Measurements from ENCODE around the gene MAPKAPK5. TPM values are rescaled to one million over a fixed set of nuclear protein-coding genes. Genes with fewer than 3 reads are reported as not detected.
"Not testable (repeated sequence)": the region's sequence is repeated elsewhere in the genome, so short reads cannot be mapped to it uniquely, and the experiment has no call there.

The MAPKAPK5 gene
- total RNA-seq, 4 donors from 2014 or later = 40.7 to 70.4 (median 50.4) TPM

- ATAC-seq = no peak
- WGBS, 2 donors (ENCODE audit: low coverage in 1 of 2) = 40 to 42% methylated on average over 2 to 3 of the region's 5 CpGs
- Histone ChIP-seq H3K36me3 (no peaks in the 10 kb centered on the region), H3K9me3 (no peaks in the 10 kb centered on the region), H3K4me3 (no peak overlapping the region), H3K27ac (no peak overlapping the region), H3K4me1 (peaks cover 0 to 11% (median 3%) of the 10 kb centered on the region in 3 donors), H3K27me3 (no peaks in the 10 kb centered on the region)
- no peak for TF ChIP-seq CTCF (IDR thresholded peaks at IDR 0.05)
- no peak for TF ChIP-seq POLR2A (IDR thresholded peaks at IDR 0.05)
- no peak for TF ChIP-seq EP300 (IDR thresholded peaks at IDR 0.05)
- no peak for TF ChIP-seq POLR2AphosphoS5 (IDR thresholded peaks at IDR 0.05)
Observed at GRCh38 chr12:111942557-111942956, 100.5 kb downstream of the MAPKAPK5 start.

GRCh38 chr12:111943929-111944328, 101.9 kb downstream of the MAPKAPK5 start:
- no peak for ATAC-seq
- Histone ChIP-seq H3K27ac (no peak overlapping the region), H3K4me3 (no peak overlapping the region), H3K27me3 (no peaks in the 10 kb centered on the region), H3K9me3 (no peaks in the 10 kb centered on the region), H3K36me3 (no peaks in the 10 kb centered on the region), H3K4me1 (peaks cover 0 to 7% (median 0%) of the 10 kb centered on the region in 3 donors)
- 88 to 100% methylated on average over 1 of the region's 1 CpG for WGBS, 2 donors (ENCODE audit: low coverage in 1 of 2)
- TF ChIP-seq EP300 (IDR thresholded peaks at IDR 0.05) (no peak), CTCF (IDR thresholded peaks at IDR 0.05) (no peak), POLR2A (IDR thresholded peaks at IDR 0.05) (no peak), POLR2AphosphoS5 (IDR thresholded peaks at IDR 0.05) (no peak)

- not testable (repeated sequence) for H3K36me3 ChIP-seq, H3K27ac ChIP-seq, H3K4me1 ChIP-seq, H3K27me3 ChIP-seq, ATAC-seq, H3K9me3 ChIP-seq, H3K4me3 ChIP-seq
- WGBS, 2 donors (ENCODE audit: low coverage in 1 of 2) = 66 to 76% methylated on average over 3 of the region's 3 CpGs
Observed at GRCh38 chr12:111950961-111951676, 109.1 kb downstream of the MAPKAPK5 start.

Small RNA genes within 50 kb of the gene (small RNA-seq; reads per million reads assigned to genes)
- 0.55 to 2.2 (median 1.1) reads per million in 4 donors for gene MIR6761

Other genes with a start within 250 kb of the MAPKAPK5 start
- gene ATXN2, start 242.9 kb upstream of the MAPKAPK5 start, total RNA-seq = 10 to 100 TPM; 40.9 to 93.4 (median 50.1) TPM
- gene BRAP, start 156.3 kb upstream of the MAPKAPK5 start, total RNA-seq = 10 to 100 TPM; 21.7 to 26.5 (median 23.1) TPM
- 10 to 100 TPM in 3 of 4 donors, 1 to 10 TPM in 1; 7.5 to 26.5 (median 19.0) TPM for gene ACAD10, start 156.2 kb upstream of the MAPKAPK5 start, total RNA-seq
- gene ALDH2, start 75.3 kb upstream of the MAPKAPK5 start, total RNA-seq = 100 to 1,000 TPM; 197 to 245 (median 209) TPM
- gene TMEM116, start 170.9 kb downstream of the MAPKAPK5 start, total RNA-seq = 10 to 100 TPM in 1 of 4 donors, 1 to 10 TPM in 3; 6.4 to 11.4 (median 6.7) TPM
- 100 to 1,000 TPM in 1 of 4 donors, 10 to 100 TPM in 3; 37.1 to 147 (median 38.1) TPM for gene ERP29, start 171.2 kb downstream of the MAPKAPK5 start, total RNA-seq

Measured in gastroesophageal sphincter (tissue), 4 donors.